GM12801 (cell line): ENCODE measurements around the gene LAPTM5.

Source experiments
- TF ChIP-seq, protein P1 (sequence below): IDR thresholded peaks from one replicate; pipeline ENCODE4 v1.5.1; 2011; ENCODE audit warnings: control low read depth; ENCODE audit not compliant: insufficient read length; ENCODE audit errors: extremely low read depth

Gene LAPTM5

DNA sequence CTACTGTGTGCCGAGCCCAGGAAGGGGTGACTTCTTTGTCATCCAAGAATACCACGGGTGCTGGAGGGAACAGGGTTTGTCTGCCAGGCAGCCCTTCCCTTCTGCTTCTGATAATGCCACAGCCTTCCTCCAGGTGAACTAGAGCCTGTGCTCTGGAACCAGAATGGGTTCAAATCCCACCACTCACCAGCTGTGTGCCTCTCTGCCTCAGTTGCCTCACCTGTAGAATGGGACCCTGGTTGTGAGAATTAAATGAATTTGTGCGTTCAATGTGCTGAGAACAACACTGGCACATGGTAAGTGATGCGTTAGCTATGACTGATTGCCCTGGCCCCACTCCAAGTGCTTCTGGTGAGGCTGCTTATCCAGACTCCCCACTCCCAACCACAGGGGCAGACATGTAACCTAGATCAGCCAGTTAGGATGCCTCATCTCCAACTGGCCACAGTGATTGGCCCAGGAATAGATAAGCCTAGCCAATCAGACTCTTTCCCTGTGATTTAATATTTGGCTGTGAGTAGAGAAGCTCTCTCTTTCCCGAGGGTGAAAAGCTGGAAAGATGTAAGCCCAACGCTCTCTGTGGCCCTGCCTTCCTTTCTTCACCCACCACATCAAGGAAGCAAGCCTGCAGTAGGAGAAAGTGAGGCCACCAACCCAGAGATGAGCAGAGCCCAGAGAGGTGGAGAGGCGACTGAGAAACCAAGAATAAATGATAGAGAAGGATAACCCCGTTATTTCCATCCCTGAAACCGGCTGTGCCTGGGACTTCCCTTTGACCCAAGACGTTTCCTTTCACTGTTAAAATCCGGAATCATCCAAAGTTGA lies 20.8 kb upstream of the LAPTM5 start:
- TF ChIP-seq, protein P1, sequence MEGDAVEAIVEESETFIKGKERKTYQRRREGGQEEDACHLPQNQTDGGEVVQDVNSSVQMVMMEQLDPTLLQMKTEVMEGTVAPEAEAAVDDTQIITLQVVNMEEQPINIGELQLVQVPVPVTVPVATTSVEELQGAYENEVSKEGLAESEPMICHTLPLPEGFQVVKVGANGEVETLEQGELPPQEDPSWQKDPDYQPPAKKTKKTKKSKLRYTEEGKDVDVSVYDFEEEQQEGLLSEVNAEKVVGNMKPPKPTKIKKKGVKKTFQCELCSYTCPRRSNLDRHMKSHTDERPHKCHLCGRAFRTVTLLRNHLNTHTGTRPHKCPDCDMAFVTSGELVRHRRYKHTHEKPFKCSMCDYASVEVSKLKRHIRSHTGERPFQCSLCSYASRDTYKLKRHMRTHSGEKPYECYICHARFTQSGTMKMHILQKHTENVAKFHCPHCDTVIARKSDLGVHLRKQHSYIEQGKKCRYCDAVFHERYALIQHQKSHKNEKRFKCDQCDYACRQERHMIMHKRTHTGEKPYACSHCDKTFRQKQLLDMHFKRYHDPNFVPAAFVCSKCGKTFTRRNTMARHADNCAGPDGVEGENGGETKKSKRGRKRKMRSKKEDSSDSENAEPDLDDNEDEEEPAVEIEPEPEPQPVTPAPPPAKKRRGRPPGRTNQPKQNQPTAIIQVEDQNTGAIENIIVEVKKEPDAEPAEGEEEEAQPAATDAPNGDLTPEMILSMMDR, result no peak

DNA sequence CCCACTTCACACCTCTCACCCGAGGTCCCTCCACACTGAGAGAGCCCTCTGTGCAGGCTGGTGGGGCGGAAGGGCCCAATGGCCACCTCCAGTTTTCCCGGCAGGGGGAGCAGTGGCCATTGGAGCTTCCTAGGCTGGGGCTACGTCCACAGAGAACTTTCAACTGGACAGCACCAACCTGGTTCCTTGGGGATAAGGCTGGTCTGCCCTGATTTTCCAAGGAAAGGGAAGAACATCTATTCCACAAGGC lies 20.3 kb upstream of the LAPTM5 start:
- TF ChIP-seq, protein P1, result no peak

DNA sequence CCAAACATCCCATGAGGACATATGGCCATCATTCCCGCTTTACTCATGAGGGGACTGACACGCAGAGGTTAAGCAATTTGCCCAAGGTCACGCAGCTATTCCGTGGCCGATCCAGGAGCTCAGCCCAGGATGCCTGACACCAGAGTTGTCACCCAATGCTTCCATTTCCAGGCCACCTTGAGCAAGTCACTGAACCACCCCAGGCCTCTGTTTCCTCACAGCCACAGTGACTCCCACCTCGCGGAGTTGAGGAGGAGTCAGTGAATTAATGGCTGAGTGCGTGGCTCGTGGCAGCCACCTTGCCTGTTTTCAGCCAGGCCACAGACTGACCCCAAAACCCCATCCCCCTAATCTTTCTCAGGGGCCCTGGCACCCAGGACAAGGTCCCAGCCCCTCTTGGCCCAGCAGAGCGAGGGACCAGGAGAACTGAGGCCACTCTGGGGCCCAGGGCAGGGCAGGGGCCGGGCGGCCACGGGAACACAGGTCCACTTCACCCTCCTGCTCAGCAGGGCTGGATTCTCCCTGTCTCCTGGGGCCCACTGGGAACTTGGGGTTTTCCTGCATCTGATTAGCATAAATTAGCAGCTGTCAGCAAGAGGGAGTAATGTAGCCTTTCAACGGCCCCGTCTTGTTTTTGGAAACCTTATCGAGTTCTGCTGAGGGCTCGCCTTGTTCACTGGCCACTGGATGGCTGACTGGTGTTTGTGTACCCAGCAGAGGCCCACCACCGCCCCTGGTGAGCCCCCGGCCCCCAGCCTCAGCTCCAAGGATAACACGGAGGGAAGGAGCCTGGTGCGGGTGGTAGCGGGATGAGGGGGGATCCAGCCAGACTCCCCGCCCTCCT lies 19.7 kb upstream of the LAPTM5 start:
- TF ChIP-seq, protein P1, result no peak

DNA sequence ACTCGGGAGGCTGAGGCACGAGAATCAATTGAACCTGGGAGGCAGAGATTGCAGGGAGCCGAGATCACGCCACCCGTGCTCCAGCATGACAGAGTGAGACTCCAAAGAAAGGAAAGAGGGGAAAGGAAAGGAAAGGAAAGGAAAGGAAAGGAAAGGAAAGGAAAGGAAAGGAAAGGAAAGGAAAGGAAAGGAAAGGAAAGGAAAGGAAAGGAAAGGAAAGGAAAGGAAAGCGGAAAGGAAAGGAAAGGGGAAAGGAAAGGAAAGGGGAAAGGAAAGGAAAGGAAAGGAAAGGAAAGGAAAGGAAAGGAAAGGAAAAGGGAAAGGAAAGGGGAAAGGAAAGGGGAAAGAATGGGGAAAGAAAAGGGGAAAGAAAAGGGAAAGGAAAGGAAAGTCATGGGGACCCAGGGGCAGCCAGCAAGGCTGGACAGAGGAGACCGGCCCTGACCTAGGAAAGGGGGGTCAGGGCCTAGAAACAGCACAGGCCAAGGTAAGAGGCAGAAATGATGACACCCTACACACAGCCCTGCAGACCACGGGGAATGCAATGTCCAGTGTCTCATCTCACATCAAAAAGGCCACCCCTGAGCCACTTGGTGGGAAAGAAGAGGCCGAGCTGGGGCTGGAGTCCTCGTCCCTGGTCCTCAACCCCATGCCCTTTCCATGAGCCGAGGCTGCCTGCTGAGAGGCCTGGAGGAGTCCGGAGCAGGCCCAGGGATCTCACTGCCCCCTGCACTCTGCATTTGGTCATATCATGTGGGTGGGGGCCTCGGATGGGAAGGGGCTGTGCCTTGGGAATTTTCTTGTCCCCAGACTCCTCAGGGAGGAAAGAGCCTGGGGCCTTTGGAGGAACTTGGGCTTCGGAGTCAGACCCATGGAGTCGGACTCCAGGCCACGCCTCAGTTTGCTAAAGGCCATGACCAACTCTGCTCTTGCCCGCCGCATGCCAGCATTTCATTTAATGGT lies 18.8 kb upstream of the LAPTM5 start:
- TF ChIP-seq, protein P1, result no peak

DNA sequence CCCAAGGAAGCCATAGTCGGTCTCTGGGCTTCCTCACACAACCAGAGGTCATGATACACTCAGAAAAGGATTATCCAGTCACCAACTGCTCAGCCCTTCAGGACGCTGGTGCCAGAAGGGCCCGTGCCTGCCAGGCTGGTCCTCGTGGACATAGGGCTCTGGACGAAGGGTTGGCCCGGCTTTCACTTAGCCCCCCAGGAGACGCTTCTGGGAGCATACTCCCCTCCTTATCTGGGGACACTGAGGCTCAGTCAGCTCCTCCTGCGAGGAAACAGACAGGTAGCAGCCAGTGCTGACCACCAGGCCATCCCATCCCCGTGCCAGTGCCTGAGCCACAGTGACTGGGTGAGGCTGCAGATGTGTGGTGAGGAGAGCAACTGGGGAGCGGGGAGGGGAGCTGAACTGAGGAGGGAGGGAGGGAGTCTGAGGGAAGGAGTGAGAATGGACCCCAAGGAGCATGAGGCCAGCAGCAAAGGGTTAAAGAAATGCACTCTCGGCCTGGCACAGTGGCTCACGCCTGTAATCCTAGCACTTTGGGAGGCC lies 17.9 kb upstream of the LAPTM5 start:
- TF ChIP-seq, protein P1, result no peak

DNA sequence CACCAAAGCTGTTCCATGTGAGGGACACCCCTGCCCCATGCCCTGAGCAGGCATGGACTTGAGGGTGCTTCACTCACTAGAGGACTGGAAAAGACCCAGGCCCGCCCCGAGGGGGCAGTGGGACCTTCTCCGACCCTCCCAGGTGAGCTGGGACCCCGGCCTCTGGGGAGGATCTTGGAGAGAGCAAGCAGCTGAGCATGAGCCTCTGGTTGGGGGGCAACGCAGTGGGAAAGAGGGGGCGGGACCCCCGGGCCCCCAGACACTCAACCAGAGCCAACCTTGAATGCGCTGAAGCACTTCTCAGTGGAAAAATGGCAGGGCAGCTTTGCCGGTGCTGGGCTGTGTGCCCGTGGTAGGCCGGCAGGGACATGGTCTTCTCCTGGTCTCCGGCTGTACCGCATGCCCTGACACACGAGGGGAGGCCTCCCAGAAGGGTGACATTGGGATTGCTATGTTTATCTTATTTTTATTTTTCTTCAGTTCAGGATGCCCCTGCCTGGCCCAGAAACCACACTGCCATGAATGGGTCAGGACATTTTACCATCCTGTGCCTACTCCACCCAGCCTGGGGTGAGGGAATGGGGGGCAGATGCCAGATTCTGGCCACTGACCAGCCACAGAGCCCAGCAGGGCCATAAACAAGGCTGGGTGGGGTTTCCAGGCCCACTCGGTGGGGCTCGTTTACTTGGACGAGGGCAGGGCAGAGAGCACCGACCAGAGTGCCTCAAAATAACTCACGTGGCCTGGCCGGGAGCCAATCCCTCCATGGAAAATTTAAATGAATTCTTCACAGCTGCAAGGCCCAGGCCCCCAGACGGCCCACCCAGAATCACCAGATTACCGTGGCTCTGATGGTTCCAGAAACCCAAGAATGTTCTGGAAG lies 17.2 kb upstream of the LAPTM5 start:
- TF ChIP-seq, protein P1, result no peak
